ENCODE results near the gene KRT25.

GRCh38 chr17:40791111-40791510 is 36.0 kb upstream of the KRT25 start:
- TF ChIP-seq CTCF (IDR thresholded peaks at IDR 0.05) (no peak), POLR2A (IDR thresholded peaks at IDR 0.05) (no peak)
